GM23338 (cell line): Measurements from ENCODE around the gene OR8A1. TPM values are rescaled to one million over a fixed set of nuclear protein-coding genes. Genes with fewer than 3 reads are reported as not detected.

Source experiments
- ATAC-seq: fragments of 200-7000 bp; cut with Tn5 transposase; 3 replicates; pipeline ENCODE4 v1.9.1; 2020
- DNase-seq: peaks from one replicate; pipeline ENCODE4 v3.0.0-alpha.2; 2015; ENCODE audit warnings: low spot score
- H2AFZ ChIP-seq: fragments of 200-600 bp; sonication (generic); 2 replicates; pipeline ENCODE4 v1.8.0; 2016; ENCODE audit warnings: antibody characterized with exemption, mild to moderate bottlenecking, moderate library complexity
- H3F3A ChIP-seq: fragments of 200-600 bp; sonication (generic); replicated peaks from 2 replicates; pipeline ENCODE4 v1.8.0; 2017; ENCODE audit warnings: antibody characterized with exemption, mixed run types, low read depth
- H3K27ac ChIP-seq: fragments of 200-600 bp; sonication (generic); 2 replicates; pipeline ENCODE4 v1.6.1; 2016; ENCODE audit warnings: low read depth
- H3K27me3 ChIP-seq: fragments of 200-600 bp; sonication (generic); 2 replicates; pipeline ENCODE4 v1.8.0; 2016; ENCODE audit warnings: mild to moderate bottlenecking, mixed run types, moderate library complexity; ENCODE audit not compliant: insufficient read depth
- H3K36me3 ChIP-seq: fragments of 200-600 bp; sonication (generic); 2 replicates; pipeline ENCODE4 v1.8.0; 2016; ENCODE audit warnings: mild to moderate bottlenecking; ENCODE audit not compliant: insufficient read depth
- H3K4me1 ChIP-seq: fragments of 200-600 bp; sonication (generic); 2 replicates; pipeline ENCODE4 v1.8.0; 2016; ENCODE audit warnings: mild to moderate bottlenecking, moderate library complexity; ENCODE audit not compliant: insufficient read depth
- H3K4me2 ChIP-seq: fragments of 200-600 bp; sonication (generic); 2 replicates; pipeline ENCODE4 v1.7.1; 2017; ENCODE audit warnings: mixed run types
- H3K4me3 ChIP-seq: fragments of 200-600 bp; sonication (generic); 2 replicates; pipeline ENCODE4 v1.6.1; 2016; ENCODE audit warnings: mixed run types
- H3K79me2 ChIP-seq: fragments of 200-600 bp; sonication (generic); replicated peaks from 2 replicates; pipeline ENCODE4 v1.8.0; 2017; ENCODE audit warnings: mild to moderate bottlenecking; ENCODE audit not compliant: insufficient read depth
- H3K9me2 ChIP-seq: fragments of 200-600 bp; sonication (generic); 2 replicates; pipeline ENCODE4 v1.8.0; 2017; ENCODE audit not compliant: insufficient read depth
- H4K20me1 ChIP-seq: fragments of 200-600 bp; sonication (generic); replicated peaks from 2 replicates; pipeline ENCODE4 v1.8.0; 2017; ENCODE audit warnings: mild to moderate bottlenecking; ENCODE audit not compliant: insufficient read depth
- H3K27ac Mint-ChIP-seq: 2 replicates; pipeline ENCODE4 v1.8.0; 2020; ENCODE audit warnings: inconsistent platforms, mild to moderate bottlenecking, moderate library complexity, mixed read lengths
- H3K27me3 Mint-ChIP-seq: 3 replicates; pipeline ENCODE4 v1.8.0; 2022; ENCODE audit warnings: low read depth, mild to moderate bottlenecking, moderate library complexity, mixed read lengths, inconsistent platforms; ENCODE audit not compliant: insufficient read depth, poor library complexity
- H3K36me3 Mint-ChIP-seq: 3 replicates; pipeline ENCODE4 v1.8.0; 2021; ENCODE audit warnings: low read depth, mild to moderate bottlenecking, inconsistent platforms, moderate library complexity, mixed read lengths
- H3K4me1 Mint-ChIP-seq: 3 replicates; pipeline ENCODE4 v1.8.0; 2020; ENCODE audit warnings: mild to moderate bottlenecking, inconsistent platforms, mixed read lengths
- H3K4me3 Mint-ChIP-seq: 3 replicates; pipeline ENCODE4 v1.8.0; 2021; ENCODE audit warnings: moderate library complexity, mild to moderate bottlenecking, inconsistent platforms, mixed read lengths
- H3K9me3 Mint-ChIP-seq: 3 replicates; pipeline ENCODE4 v1.8.0; 2020; ENCODE audit warnings: moderate library complexity, mild to moderate bottlenecking, inconsistent platforms, mixed read lengths
- CREB1 ChIP-seq: fragments of 250-450 bp; sonication (Bioruptor Pico); IDR thresholded peaks from 2 replicates; pipeline ENCODE4 v1.5.0; 2020; ENCODE audit warnings: low read depth, mild to moderate bottlenecking, moderate library complexity
- EZH2 ChIP-seq: fragments of 200-600 bp; sonication (generic); IDR thresholded peaks from one replicate; pipeline ENCODE4 v1.8.0; 2017; ENCODE audit warnings: antibody characterized with exemption, mild to moderate bottlenecking, low read depth; ENCODE audit not compliant: unreplicated experiment
- EZH2phosphoT487 ChIP-seq: fragments of 200-600 bp; sonication (generic); IDR thresholded peaks from one replicate; pipeline ENCODE4 v1.8.1; 2018; ENCODE audit warnings: antibody characterized with exemption; ENCODE audit not compliant: unreplicated experiment
- JUNB ChIP-seq: IDR thresholded peaks from one replicate; pipeline ENCODE4 v1.6.1; 2016; ENCODE audit warnings: antibody characterized with exemption; ENCODE audit not compliant: unreplicated experiment
- NANOG ChIP-seq: IDR thresholded peaks from 2 replicates; pipeline ENCODE4 v1.6.1; 2016; ENCODE audit warnings: antibody characterized with exemption, borderline replicate concordance
- STAT1 ChIP-seq: IDR thresholded peaks from one replicate; pipeline ENCODE4 v1.6.1; 2016; ENCODE audit warnings: antibody characterized with exemption; ENCODE audit not compliant: unreplicated experiment
- ZNF114 ChIP-seq: fragments of 250-450 bp; sonication (Bioruptor Pico); IDR thresholded peaks from 2 replicates; pipeline ENCODE4 v1.5.0; 2020; ENCODE audit warnings: mild to moderate bottlenecking, moderate library complexity
- ZNF331 ChIP-seq: fragments of 250-450 bp; sonication (Bioruptor Pico); IDR thresholded peaks from 2 replicates; pipeline ENCODE4 v1.5.0; 2020; ENCODE audit warnings: low read depth, mild to moderate bottlenecking, moderate library complexity
- polyA plus RNA-seq: library from polyadenylated mRNA; unstranded; fragments of >200 nt; fragmentation: Nextera tagmentation; extraction: Ambion mirVana; gene quantifications from 2 replicates; pipeline ENCODE4 v1.2.1, GENCODE V29; 2016
- total RNA-seq: library from RNA; depleted of rRNA; stranded (reverse); fragments of >200 nt; shearing (Covaris generic); gene quantifications from 2 replicates; pipeline ENCODE4 v1.2.3, GENCODE V29; 2014
- TF ChIP-seq, protein P1 (sequence below): IDR thresholded peaks from one replicate; pipeline ENCODE4 v1.6.1; 2018; ENCODE audit warnings: antibody characterized with exemption; ENCODE audit not compliant: unreplicated experiment
- TF ChIP-seq, protein P2 (sequence below): IDR thresholded peaks from 2 replicates; pipeline ENCODE4 v1.6.1; 2016; ENCODE audit warnings: antibody characterized with exemption
- TF ChIP-seq, protein P3 (sequence below): fragments of 250-450 bp; sonication (Bioruptor Pico); IDR thresholded peaks from 2 replicates; pipeline ENCODE4 v1.5.0; 2020; ENCODE audit warnings: mild to moderate bottlenecking, moderate library complexity
- TF ChIP-seq, protein P4 (sequence below), 2 experiments: fragments of 200-600 bp in 1 of 2; sonication (generic) in 1 of 2; conservative IDR thresholded peaks; 2 replicates each; pipeline versions ENCODE4 v1.5.1 to v1.6.1; 2016 to 2017; ENCODE audit warnings: antibody characterized with exemption in 2 of 2, low read depth in 2 of 2, mild to moderate bottlenecking in 2 of 2, moderate library complexity in 1 of 2

OR8A1 gene
- total and polyA plus RNA-seq, 2 experiments from 2014 or later = not detected

DNA sequence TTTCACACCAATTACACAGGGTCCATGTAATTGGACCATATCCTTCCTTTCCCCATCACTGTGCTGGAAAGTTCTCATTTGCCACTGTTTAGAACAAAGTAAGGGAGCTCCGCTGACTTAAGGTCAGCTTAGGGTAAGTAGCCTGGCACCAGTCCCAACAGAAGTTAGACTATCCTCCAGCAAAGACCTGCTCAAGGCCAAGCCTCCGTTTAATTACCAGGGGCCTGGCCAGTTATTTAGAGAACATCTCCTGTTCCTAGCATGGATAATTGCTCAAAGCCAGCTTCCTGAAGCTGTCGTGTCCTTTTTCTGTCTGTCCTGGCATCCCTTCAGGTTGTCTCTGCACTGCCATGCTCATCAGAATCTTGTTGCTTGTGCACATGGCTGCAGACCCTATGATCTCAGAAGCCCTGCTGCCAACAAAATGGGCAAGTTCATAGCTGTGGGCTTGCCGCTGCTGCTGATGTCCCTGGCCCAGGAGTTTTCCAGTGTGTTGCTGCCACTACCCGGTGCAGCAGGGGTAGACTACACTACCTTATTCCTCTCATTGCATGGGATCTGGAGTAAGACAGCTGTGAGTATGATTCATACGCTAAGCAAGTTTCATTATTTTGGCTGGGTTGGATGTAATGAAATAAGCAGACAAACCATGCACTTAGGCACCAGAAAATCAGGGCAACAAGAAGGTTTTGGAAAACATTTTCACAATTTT, 8.1 kb downstream of the OR8A1 start:
- H3K27ac Mint-ChIP-seq = no peak overlapping the region
- Histone ChIP-seq H4K20me1 (no peaks in the 10 kb centered on the region), H3K4me2 (no peak overlapping the region), H3K36me3 (no peaks in the 10 kb centered on the region), H3K79me2 (no peaks in the 10 kb centered on the region), H3F3A (no peaks in the 10 kb centered on the region), H3K4me3 (no peak overlapping the region), H3K27me3 (no peaks in the 10 kb centered on the region), H3K9me2 (0 out of 2 replicates have a peak, but pooled peaks cover 4% of the 10 kb centered on the region), H3K27ac (no peak overlapping the region), H3K4me1 (no peaks in the 10 kb centered on the region), H2AFZ (no peak overlapping the region; the same call in 1 of the 2 replicates)
- no peak for ATAC-seq
- H3K4me3 Mint-ChIP-seq = no peak overlapping the region
- DNase-seq = no peak
- peaks cover 1% of the 10 kb centered on the region for H3K27me3 Mint-ChIP-seq
- TF ChIP-seq STAT1 (no peak), JUNB (no peak), NANOG (no peak), CREB1 (no peak), ZNF114 (CRISPR knock-in tag) (no peak), EZH2phosphoT487 (no peak), EZH2 (no peak), ZNF331 (no peak)
- TF ChIP-seq, protein P1, sequence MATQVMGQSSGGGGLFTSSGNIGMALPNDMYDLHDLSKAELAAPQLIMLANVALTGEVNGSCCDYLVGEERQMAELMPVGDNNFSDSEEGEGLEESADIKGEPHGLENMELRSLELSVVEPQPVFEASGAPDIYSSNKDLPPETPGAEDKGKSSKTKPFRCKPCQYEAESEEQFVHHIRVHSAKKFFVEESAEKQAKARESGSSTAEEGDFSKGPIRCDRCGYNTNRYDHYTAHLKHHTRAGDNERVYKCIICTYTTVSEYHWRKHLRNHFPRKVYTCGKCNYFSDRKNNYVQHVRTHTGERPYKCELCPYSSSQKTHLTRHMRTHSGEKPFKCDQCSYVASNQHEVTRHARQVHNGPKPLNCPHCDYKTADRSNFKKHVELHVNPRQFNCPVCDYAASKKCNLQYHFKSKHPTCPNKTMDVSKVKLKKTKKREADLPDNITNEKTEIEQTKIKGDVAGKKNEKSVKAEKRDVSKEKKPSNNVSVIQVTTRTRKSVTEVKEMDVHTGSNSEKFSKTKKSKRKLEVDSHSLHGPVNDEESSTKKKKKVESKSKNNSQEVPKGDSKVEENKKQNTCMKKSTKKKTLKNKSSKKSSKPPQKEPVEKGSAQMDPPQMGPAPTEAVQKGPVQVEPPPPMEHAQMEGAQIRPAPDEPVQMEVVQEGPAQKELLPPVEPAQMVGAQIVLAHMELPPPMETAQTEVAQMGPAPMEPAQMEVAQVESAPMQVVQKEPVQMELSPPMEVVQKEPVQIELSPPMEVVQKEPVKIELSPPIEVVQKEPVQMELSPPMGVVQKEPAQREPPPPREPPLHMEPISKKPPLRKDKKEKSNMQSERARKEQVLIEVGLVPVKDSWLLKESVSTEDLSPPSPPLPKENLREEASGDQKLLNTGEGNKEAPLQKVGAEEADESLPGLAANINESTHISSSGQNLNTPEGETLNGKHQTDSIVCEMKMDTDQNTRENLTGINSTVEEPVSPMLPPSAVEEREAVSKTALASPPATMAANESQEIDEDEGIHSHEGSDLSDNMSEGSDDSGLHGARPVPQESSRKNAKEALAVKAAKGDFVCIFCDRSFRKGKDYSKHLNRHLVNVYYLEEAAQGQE = no peak
- TF ChIP-seq, protein P2, sequence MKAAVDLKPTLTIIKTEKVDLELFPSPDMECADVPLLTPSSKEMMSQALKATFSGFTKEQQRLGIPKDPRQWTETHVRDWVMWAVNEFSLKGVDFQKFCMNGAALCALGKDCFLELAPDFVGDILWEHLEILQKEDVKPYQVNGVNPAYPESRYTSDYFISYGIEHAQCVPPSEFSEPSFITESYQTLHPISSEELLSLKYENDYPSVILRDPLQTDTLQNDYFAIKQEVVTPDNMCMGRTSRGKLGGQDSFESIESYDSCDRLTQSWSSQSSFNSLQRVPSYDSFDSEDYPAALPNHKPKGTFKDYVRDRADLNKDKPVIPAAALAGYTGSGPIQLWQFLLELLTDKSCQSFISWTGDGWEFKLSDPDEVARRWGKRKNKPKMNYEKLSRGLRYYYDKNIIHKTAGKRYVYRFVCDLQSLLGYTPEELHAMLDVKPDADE = no peak
- TF ChIP-seq, protein P3, sequence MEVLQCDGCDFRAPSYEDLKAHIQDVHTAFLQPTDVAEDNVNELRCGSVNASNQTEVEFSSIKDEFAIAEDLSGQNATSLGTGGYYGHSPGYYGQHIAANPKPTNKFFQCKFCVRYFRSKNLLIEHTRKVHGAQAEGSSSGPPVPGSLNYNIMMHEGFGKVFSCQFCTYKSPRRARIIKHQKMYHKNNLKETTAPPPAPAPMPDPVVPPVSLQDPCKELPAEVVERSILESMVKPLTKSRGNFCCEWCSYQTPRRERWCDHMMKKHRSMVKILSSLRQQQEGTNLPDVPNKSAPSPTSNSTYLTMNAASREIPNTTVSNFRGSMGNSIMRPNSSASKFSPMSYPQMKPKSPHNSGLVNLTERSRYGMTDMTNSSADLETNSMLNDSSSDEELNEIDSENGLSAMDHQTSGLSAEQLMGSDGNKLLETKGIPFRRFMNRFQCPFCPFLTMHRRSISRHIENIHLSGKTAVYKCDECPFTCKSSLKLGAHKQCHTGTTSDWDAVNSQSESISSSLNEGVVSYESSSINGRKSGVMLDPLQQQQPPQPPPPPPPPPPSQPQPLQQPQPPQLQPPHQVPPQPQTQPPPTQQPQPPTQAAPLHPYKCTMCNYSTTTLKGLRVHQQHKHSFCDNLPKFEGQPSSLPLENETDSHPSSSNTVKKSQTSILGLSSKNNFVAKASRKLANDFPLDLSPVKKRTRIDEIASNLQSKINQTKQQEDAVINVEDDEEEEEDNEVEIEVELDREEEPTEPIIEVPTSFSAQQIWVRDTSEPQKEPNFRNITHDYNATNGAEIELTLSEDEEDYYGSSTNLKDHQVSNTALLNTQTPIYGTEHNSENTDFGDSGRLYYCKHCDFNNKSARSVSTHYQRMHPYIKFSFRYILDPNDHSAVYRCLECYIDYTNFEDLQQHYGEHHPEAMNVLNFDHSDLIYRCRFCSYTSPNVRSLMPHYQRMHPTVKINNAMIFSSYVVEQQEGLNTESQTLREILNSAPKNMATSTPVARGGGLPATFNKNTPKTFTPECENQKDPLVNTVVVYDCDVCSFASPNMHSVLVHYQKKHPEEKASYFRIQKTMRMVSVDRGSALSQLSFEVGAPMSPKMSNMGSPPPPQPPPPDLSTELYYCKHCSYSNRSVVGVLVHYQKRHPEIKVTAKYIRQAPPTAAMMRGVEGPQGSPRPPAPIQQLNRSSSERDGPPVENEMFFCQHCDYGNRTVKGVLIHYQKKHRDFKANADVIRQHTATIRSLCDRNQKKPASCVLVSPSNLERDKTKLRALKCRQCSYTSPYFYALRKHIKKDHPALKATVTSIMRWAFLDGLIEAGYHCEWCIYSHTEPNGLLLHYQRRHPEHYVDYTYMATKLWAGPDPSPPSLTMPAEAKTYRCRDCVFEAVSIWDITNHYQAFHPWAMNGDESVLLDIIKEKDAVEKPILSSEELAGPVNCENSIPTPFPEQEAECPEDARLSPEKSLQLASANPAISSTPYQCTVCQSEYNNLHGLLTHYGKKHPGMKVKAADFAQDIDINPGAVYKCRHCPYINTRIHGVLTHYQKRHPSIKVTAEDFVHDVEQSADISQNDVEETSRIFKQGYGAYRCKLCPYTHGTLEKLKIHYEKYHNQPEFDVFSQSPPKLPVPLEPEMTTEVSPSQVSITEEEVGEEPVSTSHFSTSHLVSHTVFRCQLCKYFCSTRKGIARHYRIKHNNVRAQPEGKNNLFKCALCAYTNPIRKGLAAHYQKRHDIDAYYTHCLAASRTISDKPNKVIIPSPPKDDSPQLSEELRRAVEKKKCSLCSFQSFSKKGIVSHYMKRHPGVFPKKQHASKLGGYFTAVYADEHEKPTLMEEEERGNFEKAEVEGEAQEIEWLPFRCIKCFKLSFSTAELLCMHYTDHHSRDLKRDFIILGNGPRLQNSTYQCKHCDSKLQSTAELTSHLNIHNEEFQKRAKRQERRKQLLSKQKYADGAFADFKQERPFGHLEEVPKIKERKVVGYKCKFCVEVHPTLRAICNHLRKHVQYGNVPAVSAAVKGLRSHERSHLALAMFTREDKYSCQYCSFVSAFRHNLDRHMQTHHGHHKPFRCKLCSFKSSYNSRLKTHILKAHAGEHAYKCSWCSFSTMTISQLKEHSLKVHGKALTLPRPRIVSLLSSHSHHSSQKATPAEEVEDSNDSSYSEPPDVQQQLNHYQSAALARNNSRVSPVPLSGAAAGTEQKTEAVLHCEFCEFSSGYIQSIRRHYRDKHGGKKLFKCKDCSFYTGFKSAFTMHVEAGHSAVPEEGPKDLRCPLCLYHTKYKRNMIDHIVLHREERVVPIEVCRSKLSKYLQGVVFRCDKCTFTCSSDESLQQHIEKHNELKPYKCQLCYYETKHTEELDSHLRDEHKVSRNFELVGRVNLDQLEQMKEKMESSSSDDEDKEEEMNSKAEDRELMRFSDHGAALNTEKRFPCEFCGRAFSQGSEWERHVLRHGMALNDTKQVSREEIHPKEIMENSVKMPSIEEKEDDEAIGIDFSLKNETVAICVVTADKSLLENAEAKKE (CRISPR knock-in tag) = no peak
- TF ChIP-seq, protein P4, sequence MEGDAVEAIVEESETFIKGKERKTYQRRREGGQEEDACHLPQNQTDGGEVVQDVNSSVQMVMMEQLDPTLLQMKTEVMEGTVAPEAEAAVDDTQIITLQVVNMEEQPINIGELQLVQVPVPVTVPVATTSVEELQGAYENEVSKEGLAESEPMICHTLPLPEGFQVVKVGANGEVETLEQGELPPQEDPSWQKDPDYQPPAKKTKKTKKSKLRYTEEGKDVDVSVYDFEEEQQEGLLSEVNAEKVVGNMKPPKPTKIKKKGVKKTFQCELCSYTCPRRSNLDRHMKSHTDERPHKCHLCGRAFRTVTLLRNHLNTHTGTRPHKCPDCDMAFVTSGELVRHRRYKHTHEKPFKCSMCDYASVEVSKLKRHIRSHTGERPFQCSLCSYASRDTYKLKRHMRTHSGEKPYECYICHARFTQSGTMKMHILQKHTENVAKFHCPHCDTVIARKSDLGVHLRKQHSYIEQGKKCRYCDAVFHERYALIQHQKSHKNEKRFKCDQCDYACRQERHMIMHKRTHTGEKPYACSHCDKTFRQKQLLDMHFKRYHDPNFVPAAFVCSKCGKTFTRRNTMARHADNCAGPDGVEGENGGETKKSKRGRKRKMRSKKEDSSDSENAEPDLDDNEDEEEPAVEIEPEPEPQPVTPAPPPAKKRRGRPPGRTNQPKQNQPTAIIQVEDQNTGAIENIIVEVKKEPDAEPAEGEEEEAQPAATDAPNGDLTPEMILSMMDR (conservative IDR thresholded peaks at IDR 0.05; ENCODE audit: low read depth in 2 of 2) = no peak
- no peaks in the 10 kb centered on the region for H3K9me3 Mint-ChIP-seq
- H3K36me3 Mint-ChIP-seq = no peaks in the 10 kb centered on the region
- H3K4me1 Mint-ChIP-seq = peaks cover 4% of the 10 kb centered on the region; the same call in 2 of the 3 replicates
